WTC11 (cell line): ENCODE measurements around the gene MIB1.

Experiments used
- AFF4 ChIP-seq: sonication (generic); formaldehyde crosslinking; IDR thresholded peaks from 2 replicates; pipeline ENCODE4 v1.8.1; 2023; ENCODE audit warnings: mild to moderate bottlenecking, missing genetic modification reagents, borderline replicate concordance
- CREB1 ChIP-seq: sonication (generic); formaldehyde crosslinking; IDR thresholded peaks from 2 replicates; pipeline ENCODE4 v1.8.0; 2023; ENCODE audit warnings: mild to moderate bottlenecking, missing genetic modification reagents
- E2F1 ChIP-seq: sonication (generic); formaldehyde crosslinking; IDR thresholded peaks from 2 replicates; pipeline ENCODE4 v1.8.0; 2022; ENCODE audit warnings: mild to moderate bottlenecking, missing genetic modification reagents
- JUN ChIP-seq: sonication (generic); formaldehyde crosslinking; IDR thresholded peaks from 2 replicates; pipeline ENCODE4 v1.8.0; 2023; ENCODE audit warnings: mild to moderate bottlenecking, missing genetic modification reagents
- OVOL2 ChIP-seq: fragments of 250-450 bp; sonication (Bioruptor Pico); IDR thresholded peaks from 2 replicates; pipeline ENCODE4 v1.9.0; 2021; ENCODE audit warnings: mild to moderate bottlenecking, borderline replicate concordance
- RELA ChIP-seq: sonication (generic); formaldehyde crosslinking; IDR thresholded peaks from 2 replicates; pipeline ENCODE4 v1.8.1; 2022; ENCODE audit warnings: missing genetic modification reagents, mild to moderate bottlenecking, borderline replicate concordance
- SOX15 ChIP-seq: fragments of 250-450 bp; sonication (Bioruptor Pico); IDR thresholded peaks from 2 replicates; pipeline ENCODE4 v1.9.0; 2021; ENCODE audit warnings: mild to moderate bottlenecking
- TCF7 ChIP-seq: sonication (generic); formaldehyde crosslinking; IDR thresholded peaks from 2 replicates; pipeline ENCODE4 v1.8.0; 2022; ENCODE audit warnings: mild to moderate bottlenecking, low read depth, missing genetic modification reagents, moderate library complexity
- TEAD1 ChIP-seq: sonication (generic); formaldehyde crosslinking; IDR thresholded peaks from 2 replicates; pipeline ENCODE4 v1.8.0; 2022; ENCODE audit warnings: mild to moderate bottlenecking, missing genetic modification reagents
- TEAD4 ChIP-seq: sonication (generic); formaldehyde crosslinking; IDR thresholded peaks from 2 replicates; pipeline ENCODE4 v1.8.0; 2022; ENCODE audit warnings: mild to moderate bottlenecking, missing genetic modification reagents
- TF ChIP-seq, protein P1 (sequence below): fragments of 200-600 bp; IDR thresholded peaks from 2 replicates; pipeline ENCODE4 v1.8.0; 2022; ENCODE audit warnings: antibody characterized with exemption
- TF ChIP-seq, protein P2 (sequence below): sonication (generic); formaldehyde crosslinking; IDR thresholded peaks from 2 replicates; pipeline ENCODE4 v1.8.0; 2022; ENCODE audit warnings: missing genetic modification reagents
- TF ChIP-seq, protein P3 (sequence below): sonication (generic); formaldehyde crosslinking; IDR thresholded peaks from 2 replicates; pipeline ENCODE4 v1.8.1; 2022; ENCODE audit warnings: mild to moderate bottlenecking, moderate library complexity, missing genetic modification reagents

DNA sequence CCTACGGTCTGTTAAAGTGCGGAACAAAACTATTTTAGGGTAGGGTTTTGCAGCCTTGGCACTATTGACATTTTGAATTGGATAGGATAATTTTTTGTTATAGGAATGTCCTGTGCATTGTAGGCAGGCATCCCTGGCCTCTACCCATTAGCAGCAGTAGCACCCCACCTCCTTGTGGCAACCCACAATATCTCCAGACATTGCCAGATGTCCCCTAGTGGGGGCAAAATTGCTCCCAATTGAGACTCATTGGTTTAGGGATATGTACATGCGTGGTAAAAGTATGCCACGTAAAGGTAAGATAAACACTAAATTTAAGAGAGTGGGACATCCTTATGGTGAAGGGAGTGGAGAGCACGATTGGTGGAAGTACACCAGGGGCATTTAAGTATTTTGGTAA, 4.6 kb downstream of the MIB1 start:
- TF ChIP-seq, protein P1, sequence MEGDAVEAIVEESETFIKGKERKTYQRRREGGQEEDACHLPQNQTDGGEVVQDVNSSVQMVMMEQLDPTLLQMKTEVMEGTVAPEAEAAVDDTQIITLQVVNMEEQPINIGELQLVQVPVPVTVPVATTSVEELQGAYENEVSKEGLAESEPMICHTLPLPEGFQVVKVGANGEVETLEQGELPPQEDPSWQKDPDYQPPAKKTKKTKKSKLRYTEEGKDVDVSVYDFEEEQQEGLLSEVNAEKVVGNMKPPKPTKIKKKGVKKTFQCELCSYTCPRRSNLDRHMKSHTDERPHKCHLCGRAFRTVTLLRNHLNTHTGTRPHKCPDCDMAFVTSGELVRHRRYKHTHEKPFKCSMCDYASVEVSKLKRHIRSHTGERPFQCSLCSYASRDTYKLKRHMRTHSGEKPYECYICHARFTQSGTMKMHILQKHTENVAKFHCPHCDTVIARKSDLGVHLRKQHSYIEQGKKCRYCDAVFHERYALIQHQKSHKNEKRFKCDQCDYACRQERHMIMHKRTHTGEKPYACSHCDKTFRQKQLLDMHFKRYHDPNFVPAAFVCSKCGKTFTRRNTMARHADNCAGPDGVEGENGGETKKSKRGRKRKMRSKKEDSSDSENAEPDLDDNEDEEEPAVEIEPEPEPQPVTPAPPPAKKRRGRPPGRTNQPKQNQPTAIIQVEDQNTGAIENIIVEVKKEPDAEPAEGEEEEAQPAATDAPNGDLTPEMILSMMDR = no peak
- TF ChIP-seq RELA (CRISPR knock-in tag) = no peak
- no peak for TF ChIP-seq CREB1 (CRISPR knock-in tag)
- no peak for TF ChIP-seq TEAD4 (CRISPR knock-in tag)
- TF ChIP-seq TEAD1 (CRISPR knock-in tag) = no peak
- no peak for TF ChIP-seq SOX15
- no peak for TF ChIP-seq AFF4 (CRISPR knock-in tag)
- TF ChIP-seq TCF7 (CRISPR knock-in tag) = no peak
- TF ChIP-seq, protein P2, sequence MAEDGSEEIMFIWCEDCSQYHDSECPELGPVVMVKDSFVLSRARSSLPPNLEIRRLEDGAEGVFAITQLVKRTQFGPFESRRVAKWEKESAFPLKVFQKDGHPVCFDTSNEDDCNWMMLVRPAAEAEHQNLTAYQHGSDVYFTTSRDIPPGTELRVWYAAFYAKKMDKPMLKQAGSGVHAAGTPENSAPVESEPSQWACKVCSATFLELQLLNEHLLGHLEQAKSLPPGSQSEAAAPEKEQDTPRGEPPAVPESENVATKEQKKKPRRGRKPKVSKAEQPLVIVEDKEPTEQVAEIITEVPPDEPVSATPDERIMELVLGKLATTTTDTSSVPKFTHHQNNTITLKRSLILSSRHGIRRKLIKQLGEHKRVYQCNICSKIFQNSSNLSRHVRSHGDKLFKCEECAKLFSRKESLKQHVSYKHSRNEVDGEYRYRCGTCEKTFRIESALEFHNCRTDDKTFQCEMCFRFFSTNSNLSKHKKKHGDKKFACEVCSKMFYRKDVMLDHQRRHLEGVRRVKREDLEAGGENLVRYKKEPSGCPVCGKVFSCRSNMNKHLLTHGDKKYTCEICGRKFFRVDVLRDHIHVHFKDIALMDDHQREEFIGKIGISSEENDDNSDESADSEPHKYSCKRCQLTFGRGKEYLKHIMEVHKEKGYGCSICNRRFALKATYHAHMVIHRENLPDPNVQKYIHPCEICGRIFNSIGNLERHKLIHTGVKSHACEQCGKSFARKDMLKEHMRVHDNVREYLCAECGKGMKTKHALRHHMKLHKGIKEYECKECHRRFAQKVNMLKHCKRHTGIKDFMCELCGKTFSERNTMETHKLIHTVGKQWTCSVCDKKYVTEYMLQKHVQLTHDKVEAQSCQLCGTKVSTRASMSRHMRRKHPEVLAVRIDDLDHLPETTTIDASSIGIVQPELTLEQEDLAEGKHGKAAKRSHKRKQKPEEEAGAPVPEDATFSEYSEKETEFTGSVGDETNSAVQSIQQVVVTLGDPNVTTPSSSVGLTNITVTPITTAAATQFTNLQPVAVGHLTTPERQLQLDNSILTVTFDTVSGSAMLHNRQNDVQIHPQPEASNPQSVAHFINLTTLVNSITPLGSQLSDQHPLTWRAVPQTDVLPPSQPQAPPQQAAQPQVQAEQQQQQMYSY (CRISPR knock-in tag) = no peak
- TF ChIP-seq, protein P3, sequence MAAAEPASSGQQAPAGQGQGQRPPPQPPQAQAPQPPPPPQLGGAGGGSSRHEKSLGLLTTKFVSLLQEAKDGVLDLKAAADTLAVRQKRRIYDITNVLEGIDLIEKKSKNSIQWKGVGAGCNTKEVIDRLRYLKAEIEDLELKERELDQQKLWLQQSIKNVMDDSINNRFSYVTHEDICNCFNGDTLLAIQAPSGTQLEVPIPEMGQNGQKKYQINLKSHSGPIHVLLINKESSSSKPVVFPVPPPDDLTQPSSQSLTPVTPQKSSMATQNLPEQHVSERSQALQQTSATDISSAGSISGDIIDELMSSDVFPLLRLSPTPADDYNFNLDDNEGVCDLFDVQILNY = no peak
- TF ChIP-seq E2F1 = no peak
- no peak for TF ChIP-seq OVOL2 (CRISPR knock-in tag)
- TF ChIP-seq JUN (CRISPR knock-in tag) = no peak
